Activated CD4-positive, alpha-beta T cell treated with anti-CD3 and anti-CD28 coated beads for 24 hours (primary cell): ENCODE results near the gene CLEC2B.
"Not testable (repeated sequence)": the region's sequence is repeated elsewhere in the genome, so short reads cannot be mapped to it uniquely, and the experiment has no call there.

ENCODE experiments used
- DNase-seq, 2 donors: peaks; one replicate each; pipeline ENCODE4 v3.0.0-alpha.2; 2020; ENCODE audit warnings: low read depth in 2 of 2

CLEC2B gene

DNA sequence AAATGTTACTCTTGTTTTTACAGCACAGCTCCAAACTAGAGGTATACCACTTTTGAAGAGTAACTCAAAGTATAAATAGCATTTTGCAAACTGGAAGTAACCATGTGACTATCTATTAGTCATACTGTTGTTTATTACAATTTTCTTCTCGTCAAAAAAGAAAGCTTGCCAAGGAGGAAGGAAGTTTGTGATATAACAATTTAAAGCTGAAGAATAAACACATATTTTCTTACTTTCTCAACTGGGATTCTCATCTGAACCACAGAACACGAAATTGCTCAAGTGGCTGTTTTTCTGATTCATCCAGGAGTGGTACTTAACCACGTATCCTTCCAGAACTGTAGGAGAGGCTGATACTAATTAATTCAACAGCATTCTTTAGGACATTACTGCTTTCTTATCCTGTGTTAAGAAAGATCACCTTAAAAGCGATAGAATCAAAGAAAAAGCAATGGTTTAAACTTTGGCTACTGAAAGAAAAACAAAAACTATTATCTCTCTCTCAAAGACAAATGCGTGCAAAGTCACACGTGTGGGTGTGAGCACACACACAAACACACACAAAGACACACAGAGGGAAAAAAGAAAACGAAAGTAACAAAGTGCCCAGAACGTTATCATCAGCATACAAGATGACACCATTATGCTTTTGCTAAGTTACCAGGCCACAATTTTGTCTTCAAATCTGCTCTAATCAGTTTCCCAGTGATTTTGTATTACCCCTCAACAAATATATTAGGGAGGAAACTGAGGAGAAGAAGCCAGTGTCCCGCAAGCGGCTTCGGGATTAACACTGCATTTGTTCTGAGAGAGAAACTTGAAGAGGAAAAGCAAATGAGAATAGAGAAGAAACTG lies at the start of gene CLEC2B:
Gene CLEC2B, minus strand, starts transcription at position 48 of the 855 bp plus-strand sequence.
- DNase-seq, result peak in 1 of 2 donors; percentile 13

DNA sequence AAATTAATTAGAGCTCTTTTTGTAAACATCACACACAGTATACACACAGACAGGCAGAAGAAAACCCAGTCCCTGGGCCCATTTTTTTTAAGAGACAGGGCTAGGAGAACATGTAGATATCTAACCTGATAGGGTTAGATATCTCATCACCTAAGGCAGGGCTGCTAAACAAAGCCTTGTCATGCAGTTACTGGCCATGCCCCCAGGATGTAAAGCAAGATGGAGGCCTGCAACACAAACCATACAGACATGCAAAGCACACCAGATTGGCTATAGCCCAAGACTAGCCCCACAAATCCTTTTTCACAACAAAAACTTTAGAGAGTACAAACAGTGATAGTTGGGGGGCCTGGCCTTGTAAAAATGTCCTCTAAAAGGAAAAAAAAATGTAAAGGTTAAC lies 42.6 kb upstream of the CLEC2B start:
- no peak for DNase-seq

DNA sequence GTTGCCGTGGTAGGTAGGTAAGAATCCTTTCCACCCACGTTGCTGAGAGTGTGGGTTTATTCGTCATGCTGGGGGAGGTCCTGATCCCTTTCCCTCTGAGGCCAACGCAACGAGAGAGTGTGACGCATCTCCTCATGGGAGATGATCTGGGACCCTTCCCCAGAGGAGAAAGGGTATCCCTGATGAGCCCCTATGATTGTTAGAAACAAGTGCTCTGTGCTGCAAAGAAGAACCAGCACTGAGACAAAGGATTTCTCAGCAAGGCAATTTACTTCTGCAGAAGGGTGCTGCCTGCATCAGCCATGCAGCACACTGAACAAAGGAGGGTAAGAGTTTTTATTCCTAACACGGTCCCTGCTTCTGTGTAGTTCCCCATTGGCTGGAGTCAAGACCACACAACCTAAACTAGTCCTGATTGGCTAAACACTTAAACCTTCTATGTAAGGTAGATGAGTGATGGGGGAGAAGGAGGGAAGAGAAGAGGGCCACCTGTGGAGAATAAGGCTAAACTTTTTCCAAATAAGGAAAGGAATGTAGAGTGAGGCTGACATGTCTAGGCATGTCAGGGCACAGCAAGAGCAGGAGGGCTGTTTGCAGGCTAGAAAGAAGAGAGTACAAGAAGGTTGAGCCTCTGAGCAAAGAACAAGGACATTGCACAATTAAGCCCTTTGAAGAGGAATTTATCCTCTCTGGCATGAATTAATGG lies 41.7 kb upstream of the CLEC2B start:
- no peak for DNase-seq

DNA sequence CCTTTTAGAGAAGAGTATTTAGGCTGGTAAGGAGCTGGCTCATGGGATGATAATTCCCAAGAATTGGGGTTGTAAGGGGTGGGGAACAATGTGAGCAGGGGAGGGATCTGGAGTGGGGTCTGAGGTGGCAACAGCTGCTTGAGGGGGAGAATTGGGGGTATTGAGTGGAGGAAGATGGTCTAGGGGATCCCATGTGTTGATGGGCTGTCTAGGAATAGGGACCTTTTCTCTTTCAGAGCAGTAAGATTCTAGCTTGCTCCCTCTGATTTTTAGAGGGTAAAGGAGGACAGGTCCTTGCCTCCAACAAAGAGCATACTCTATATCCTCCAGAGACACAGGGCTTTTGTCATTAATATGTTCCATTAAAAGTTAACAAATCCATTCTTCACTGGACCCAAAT lies 40.6 kb upstream of the CLEC2B start:
- no peak for DNase-seq

DNA sequence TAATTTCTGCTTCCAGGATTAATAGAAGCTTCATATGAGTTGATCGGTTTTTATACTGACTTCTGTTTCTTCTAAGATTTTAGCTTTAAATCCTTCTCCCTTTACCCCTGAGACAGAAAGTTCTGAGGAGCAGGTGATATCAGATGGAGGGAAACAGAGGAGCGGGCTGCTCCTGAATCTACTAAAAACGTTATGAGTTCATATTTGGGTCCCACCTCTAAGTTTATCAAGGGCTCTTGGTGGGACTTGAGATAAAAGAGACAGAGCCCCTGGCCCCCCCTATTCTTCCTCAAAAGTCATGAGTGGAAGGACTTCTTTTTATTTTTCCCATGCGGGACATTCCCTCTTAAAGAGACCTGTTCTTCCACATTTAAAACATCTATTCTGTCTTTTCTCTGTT lies 39.2 kb upstream of the CLEC2B start:
- no peak for DNase-seq

DNA sequence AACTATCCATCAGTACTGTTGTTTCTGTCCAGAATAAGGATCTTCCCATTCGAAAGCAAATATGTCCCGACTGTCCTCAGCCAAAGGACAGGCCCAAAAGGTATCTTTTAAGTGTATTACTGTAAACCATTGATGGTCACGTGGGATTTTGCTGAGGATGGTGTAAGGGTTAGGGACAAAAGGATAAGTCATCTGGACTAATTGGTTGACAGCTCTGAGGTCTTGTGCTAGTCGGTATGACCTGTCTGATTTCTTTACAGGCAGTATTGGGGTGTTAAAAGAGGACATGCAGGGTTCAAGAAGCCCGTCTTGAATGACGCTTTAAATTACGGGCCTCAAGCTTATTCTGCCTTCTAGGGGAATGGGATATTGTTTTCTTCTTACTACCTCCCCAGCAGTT lies 38.6 kb upstream of the CLEC2B start:
- DNase-seq, result no peak

DNA sequence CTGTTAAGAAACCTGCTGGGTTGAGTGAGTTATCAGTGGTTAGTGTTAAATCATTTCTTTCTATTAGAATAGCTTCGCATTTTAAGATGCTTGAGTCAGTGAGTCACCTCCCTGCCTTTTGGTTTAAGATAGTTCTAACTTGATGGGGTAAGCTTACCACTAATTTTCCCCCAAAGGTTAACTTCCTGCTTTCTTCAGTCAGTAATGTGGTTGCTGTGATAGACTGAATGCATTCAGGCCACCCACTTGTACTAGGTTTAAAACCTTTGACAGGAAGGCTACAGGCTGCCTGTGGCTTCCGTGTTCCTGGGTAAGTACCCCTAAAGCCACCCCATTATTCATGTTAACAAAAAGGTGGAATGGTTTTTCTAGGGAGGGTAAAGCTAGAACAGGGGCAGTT lies 37.7 kb upstream of the CLEC2B start:
- no peak for DNase-seq

GRCh38 chr12:9902539-9903228 lies 33.5 kb upstream of the CLEC2B start:
- no peak for DNase-seq

DNA sequence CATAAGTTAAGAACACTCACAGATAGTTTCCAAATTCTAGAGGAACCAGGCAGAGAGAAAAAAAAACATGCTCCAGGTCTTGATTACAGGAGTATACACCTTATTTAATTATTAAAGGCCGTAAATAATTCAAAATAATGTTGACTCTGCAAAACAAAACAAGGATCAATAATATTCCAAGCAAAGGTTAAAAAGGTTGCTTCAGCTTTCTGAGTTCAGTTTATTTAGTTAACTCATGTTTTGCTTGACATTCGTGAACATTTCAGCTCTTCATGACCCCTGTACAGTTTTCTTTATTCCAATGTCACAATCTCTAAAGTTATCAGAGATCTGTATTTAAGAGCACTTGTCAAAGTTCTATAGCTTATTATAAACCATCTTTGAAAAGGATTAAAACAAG lies 31.8 kb upstream of the CLEC2B start:
- DNase-seq, result no peak

DNA sequence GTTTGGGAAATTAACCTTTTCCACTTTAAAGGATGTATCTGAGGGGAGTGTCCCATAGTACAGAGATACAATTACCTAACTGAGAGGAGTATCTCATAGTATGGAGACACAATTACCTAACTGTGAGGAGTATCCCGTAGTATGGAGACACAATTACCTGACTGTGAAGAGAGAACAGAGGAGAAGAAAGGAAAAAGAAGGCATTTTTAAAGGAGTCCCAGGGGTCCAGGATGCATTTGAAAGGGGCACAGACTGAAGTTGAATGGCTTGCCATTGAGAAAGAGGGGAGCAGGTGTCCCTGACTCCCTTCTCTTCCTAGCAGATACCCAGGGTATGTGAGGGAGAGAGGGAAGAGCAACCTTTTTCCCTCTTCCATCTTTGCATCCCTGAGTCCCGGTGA lies 30.1 kb upstream of the CLEC2B start:
- no peak for DNase-seq

DNA sequence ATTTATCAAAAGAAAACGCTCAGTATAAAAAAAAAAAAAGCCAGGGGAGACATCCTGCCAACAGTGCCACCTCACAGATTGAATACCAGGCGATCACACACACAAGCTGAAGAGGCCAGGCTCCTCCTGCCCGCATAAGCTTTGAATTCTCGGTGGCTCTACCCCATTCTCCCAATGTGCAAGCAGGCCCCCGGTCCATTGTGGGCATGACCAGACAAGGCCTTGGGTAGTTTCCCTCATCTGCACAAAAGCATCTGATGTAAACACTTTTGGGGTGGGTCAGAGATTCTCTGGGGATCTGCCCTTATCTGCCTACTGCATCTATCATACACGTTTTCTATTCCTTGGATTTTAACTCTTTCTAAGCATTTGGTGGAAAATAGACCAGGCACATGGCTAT lies 28.4 kb upstream of the CLEC2B start:
- DNase-seq, result no peak

- no peak for DNase-seq
These were observed 26.2 kb upstream of the CLEC2B start for GRCh38 chr12:9895215-9895971.

- no peak for DNase-seq
These were observed 19.6 kb upstream of the CLEC2B start for GRCh38 chr12:9888665-9889273.

DNA sequence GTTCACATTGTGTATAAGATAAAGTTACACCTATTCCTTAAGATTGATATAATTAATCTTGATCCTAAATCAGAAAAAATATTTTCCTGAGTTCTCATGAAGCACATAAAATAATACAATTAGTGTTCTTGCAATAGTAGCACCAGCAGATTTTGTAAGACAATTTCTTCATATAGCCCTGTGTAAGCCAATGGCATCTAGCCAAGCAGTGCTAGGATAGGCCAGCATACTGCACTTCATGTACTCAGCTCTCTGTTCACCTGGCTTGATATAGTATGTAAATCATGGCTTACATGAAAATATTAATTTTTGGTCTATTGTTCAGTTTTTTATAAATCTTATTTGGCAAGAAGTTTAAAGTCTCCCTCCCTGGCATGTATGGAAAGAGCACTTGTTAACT lies 14.0 kb upstream of the CLEC2B start:
- no peak for DNase-seq

- no peak for DNase-seq
These were observed 12.8 kb upstream of the CLEC2B start for GRCh38 chr12:9881988-9882387.

DNA sequence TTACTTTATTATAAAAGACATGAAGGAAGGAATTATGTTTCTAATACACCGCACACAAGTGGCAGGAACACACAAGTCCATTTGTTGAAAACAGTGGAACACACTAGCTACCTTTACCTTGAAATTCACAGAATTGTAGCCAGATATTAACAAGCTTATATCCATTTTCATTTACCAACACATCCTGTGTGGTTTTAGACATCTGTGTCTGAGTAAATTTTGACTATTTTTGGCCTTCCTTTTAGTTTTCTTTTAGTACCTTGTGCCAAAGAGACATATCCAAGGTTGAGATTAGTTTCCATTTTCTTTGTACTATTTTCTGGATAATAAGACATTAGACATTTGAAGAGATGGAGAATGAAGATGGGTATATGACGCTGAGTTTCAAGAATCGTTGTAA lies 12.1 kb upstream of the CLEC2B start, which contains the start of gene KLRF2:
Gene KLRF2, plus strand, starts transcription at position 244 of the 400 bp plus-strand sequence. Its CDS starts 107 bp downstream, at position 351.
- DNase-seq, result no peak

DNA sequence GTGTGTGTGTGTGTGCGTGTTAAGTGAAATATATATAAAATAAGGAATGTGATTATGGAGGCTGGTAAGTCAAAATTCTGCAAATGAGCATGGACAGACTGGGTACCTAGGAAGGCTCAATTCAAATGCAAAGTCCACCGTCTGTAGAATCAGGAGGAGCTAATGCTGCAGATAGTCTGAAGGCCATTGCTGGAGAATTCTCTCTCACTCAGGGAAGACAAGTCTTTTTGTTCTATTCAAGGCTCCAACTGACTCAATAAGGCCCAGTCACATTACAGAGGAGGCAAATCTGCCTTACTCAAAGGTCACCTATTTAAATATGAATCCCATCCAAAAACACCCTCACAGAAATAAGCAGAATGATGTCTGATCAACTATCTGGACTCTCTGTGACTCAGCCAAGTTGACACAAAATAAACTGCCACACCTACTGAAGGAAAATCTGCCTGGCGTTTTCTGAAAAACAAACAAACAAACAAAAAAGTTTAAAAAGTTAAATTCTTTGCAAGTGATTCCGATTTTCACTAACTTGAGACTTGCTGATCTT lies 11.5 kb upstream of the CLEC2B start:
- DNase-seq, result no peak

- DNase-seq, result not testable (repeated sequence)
These were observed 7.0 kb upstream of the CLEC2B start for GRCh38 chr12:9876120-9876519.

DNA sequence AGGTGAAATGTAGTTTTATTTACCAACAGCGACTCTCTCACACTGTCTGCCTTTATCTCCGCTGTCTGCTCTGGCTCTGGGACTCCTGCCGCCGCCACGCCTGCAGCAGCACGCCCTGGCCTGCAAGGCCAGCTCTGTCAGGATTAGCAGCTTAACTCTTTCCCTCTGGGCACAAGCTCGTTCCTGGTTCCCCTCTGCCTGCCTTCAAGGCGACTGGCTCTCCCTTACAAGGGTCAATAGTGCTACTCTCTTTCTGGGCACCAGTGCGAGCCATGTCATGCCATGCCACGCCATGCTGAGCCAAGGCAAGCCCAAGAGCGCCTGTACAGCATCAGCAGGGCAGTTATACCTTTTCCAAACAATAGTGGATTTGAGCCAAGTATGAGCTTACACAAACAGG lies 3.6 kb upstream of the CLEC2B start:
- DNase-seq, result no peak

DNA sequence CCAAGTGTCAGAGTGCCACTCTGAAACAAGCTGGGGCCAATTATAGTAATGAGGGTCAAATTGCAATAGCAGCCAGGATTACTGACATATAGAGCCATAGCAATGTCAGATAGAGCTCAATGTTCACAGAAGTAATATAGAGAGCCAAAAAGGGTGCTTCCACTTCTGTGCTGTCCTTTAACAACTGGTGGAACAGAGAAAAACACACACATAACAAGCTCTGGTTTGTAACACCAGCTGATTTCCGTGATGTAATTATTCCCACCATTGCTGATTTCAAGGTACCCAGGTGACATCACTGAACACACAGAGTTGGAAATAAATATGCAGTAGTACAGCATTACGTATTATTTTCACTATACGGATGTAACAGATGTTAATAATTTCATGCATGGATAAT lies 3.0 kb upstream of the CLEC2B start:
- DNase-seq, result no peak

GRCh38 chr12:9870286-9870866 lies 1.2 kb upstream of the CLEC2B start:
- DNase-seq, result no peak
